SK-N-MC (cell line): ENCODE results near the gene GIPC1.

Experiments used
- EZH2 ChIP-seq: fragments of 200-600 bp; sonication (generic); IDR thresholded peaks from one replicate; pipeline ENCODE4 v1.6.1; 2017; ENCODE audit warnings: antibody characterized with exemption
- POLR2AphosphoS5 ChIP-seq: IDR thresholded peaks from 2 replicates; pipeline ENCODE4 v1.6.1; 2012; ENCODE audit warnings: mild to moderate bottlenecking, low read depth, low read length, borderline replicate concordance

GRCh38 chr19:14516746-14517438 is 21.0 kb upstream of the GIPC1 start:
- no peak for TF ChIP-seq POLR2AphosphoS5
- no peak for TF ChIP-seq EZH2
